ENCODE measurements around the gene CUL3. TPM values are rescaled to one million over a fixed set of nuclear protein-coding genes. Genes with fewer than 3 reads are reported as not detected.
A peak's percentile ranks its signal among the peaks of the same experiment; 100 is the strongest.
"Not testable (repeated sequence)": the region's sequence is repeated elsewhere in the genome, so short reads cannot be mapped to it uniquely, and the experiment has no call there.

The CUL3 gene
- total RNA-seq, 1 donor from 2014 or later, result 72.1 TPM

GRCh38 chr2:224555823-224556366, 29.3 kb downstream of the CUL3 start:
- DNase-seq, result no peak
- no peak for ATAC-seq (ENCODE audit: poor library complexity)
- intact Hi-C loops (cut with DNase I), result no loop called here

DNA sequence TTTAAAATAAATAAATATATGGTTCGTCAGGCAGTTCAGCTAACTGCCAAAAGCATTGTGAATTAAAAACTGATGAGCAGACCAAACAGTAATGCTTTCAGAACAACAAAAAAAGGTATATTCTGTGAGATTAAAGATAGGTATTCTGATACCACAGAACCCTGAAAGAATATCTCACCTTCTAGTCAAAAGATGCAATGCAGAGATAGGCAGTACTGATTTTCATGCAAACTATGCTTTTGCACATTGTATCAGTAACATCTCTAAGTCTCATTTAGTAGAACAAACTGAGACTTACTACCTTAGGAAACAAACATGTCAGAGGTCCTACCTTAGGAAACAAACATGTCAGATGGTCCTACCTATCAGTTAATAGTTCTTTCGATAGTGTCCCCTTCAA, 32.4 kb downstream of the CUL3 start:
- no peak for ATAC-seq (ENCODE audit: poor library complexity)
- DNase-seq, result no peak
- intact Hi-C loops (cut with DNase I), result no loop called here

GRCh38 chr2:224551693-224552092, 33.5 kb downstream of the CUL3 start:
- intact Hi-C loops (cut with DNase I), result no loop called here
- DNase-seq, result no peak
- ATAC-seq (ENCODE audit: poor library complexity), result no peak

DNA sequence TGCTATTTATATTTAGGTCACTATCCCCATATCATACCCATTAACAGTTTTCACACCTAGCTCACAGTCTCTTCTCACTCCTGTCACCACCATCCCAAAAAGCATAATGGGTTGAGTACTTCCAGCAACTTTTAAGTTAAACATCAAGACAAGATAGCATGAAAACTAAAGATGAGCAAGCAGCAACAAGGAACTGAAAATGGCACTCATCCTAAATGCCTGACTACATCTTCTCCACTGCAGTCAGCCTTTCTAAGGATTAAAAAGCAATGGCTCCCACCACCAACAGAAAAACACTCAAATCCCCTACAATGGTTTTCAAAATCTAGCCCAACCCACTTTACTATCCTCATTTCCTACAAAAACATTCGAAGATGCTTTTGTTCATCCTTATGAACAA, 38.2 kb downstream of the CUL3 start:
- intact Hi-C loops (cut with DNase I), result no loop called here

DNA sequence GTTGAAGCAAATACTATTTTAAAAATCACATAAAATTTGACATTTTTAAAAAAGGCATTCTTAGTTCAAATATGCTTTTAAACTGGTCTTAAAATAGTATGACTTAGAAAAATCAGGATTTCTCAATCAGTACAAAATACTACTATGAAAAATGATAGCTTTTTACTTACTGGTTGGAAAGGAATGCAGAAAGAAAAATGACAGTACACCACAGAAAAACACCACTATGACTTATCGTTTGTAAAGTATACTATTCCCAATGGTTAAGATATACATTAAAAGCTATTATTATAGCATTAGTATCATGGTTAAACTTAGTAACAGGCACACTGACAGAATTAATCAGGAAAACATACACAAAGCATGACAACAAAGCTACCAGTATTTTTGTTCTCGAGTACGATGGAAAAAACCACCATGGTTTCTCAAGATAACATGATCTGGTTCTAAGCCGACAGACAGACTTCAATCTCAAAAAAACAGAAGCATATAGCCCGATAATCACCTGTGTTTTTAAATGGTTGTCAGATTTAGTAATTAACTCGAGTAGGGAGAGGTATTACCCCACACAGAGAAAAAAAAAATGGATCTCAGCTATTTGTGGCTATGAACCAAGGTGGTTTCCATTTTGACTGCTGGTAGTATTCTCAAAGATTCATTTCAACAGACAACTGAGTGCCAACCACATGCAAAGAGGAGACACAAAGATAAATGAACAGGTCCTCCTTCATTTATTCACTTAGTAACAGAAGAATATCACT, 39.1 kb downstream of the CUL3 start:
- ATAC-seq (ENCODE audit: poor library complexity) (no peak), DNase-seq (no peak)
- intact Hi-C loops (cut with DNase I), result no loop called here

More for the DNA sequence above, 38.2 kb downstream of the CUL3 start:
- ATAC-seq (ENCODE audit: poor library complexity) (no peak), DNase-seq (no peak)

DNA sequence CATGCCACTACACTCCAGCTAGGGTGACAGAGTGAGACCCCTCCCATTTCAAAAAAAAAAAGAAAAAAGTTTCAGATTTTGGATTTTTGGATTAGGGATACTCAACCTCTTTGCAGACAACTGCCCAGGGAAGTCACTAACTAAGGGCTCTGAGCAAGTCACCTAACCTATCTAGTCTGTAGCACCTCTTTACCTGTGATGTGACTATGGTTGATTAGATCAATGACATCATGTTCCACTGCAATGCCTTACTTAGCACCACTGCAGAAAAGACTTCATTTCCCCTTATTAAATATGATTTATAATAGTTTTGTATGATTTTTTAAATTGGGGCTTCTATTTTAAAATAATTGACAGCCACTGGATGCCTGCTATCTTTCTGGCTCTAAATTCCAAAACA, 41.2 kb downstream of the CUL3 start:
- no peak for DNase-seq
- no peak for ATAC-seq (ENCODE audit: poor library complexity)
- intact Hi-C loops (cut with DNase I), result no loop called here

DNA sequence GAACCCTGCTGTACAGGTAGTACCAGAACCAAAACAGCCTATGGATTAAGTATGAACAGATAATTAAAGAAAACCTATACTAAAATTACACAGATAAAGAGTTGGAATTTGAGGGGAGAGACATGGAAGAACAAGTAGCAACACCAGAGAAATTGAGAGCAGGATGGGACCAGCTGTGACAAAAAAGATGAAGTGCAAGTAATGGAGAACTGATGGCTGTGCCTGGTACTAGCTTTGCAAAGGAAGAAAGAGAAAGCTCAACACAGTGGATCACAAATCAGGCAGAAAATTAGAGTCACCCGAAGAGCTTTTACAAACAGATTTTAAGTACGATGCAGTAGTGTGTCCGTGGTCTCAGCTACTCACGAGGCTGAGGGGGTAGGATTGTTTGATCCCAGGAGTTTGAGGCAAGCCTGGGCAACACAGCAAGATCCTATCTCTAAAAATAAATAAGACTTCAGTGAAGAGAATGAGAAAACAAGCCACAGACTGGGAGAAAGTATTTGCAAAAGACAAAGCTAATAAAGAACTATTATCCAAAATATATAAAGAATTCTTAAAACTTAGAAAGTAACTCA, 46.5 kb downstream of the CUL3 start:
- DNase-seq (no peak), ATAC-seq (ENCODE audit: poor library complexity) (no peak)
- intact Hi-C loops (cut with DNase I), result no loop called here

DNA sequence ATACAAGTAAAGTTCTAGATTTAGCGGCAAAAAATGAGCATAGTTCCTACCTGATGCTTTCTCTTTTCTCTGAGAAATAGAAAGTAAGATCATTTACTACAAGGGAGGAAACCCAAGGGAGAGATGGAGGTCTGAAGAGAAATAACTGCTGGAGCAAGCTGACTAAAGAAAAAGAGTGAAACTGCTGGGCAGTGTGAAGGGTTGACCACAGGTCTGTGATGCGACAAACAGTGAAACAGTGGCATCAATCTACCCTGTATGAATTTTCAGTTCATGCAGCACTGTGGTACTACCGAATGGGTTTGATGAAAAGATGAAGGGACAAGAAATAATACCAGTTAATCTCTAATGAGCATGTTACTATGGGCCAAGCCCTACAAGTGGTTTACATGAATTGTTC, 52.2 kb downstream of the CUL3 start:
- no peak for ATAC-seq (ENCODE audit: poor library complexity)
- no peak for DNase-seq
- intact Hi-C loops (cut with DNase I), result no loop called here

DNA sequence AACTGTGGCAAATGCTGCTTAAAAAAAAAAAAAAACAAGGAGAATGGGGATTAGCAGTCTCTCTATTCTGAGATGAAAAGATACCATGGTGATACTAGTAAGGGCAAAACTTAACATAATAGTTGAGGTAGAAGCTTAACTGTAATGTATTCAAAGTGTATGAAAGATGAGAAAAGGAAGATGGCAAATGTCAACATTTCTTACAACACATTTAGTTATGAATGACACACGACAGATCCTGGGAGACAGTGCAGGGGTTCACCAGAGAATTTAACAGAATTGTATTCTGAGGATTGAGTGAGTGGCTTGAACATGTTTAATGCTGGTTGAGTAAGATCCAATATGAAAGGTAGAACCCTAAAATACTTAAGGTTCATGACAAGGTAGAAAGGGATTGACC, 52.7 kb downstream of the CUL3 start:
- ATAC-seq (ENCODE audit: poor library complexity) (no peak), DNase-seq (no peak)
- intact Hi-C loops (cut with DNase I), result no loop called here

DNA sequence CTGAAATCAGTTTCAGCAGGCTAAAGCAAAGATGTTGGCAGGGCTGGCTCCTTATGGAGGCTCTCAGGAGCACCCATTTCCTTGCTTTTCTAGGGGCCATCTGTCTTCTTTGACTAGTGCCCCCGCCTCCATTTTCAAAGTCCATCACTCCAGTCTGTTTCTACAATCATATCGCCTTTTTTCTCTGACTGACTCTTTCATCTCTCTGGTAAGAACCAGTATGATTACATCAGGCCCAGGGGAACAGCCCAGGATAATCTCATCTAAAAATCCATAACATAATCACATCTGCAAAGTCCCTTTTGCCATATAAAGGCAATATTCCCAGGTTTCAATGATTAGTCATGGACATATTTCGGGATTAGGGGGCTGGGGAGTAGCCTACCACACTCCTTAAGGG, 57.0 kb downstream of the CUL3 start:
- no peak for DNase-seq
- ATAC-seq (ENCODE audit: poor library complexity), result no peak
- intact Hi-C loops (cut with DNase I), result no loop called here

DNA sequence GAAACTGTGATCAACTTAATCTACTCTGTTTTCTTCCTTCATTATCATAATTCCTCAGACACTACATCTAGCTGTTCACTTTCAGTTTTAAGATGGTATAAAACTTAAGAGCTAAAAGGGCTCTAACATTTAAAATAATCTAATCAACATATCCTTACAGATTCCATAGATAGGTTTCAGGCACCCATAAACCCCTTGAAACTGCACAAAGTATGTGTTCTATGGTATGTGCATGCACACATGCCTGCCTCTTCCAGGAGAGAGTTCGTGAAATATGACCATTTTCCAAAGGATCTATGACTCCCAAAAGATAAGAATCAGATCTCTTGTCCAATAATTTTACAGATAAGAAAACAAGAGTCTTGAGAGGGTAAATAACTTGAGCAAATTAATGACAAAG, 59.4 kb downstream of the CUL3 start:
- DNase-seq (no peak), ATAC-seq (ENCODE audit: poor library complexity) (no peak)
- intact Hi-C loops (cut with DNase I), result no loop called here

DNA sequence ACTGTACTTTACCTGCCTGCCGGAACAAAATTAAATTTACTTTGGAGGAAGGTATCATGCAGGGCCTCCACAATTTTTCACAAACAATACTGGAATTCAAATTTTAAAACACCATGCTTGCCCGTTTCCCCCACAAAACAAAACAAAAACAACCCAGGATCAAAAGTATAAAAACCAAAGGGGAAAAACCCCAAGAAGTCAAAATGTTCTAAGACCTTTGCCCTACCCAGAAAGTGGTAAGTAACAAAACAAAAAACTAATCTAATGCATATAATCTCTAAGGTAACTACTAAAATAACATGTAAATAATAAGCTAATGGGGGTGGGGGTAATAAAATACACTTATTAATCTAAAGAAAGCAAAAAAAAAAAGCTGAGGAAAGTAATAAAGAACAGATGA, 60.5 kb downstream of the CUL3 start:
- DNase-seq (no peak), ATAC-seq (ENCODE audit: poor library complexity) (no peak)
- intact Hi-C loops (cut with DNase I), result no loop called here

GRCh38 chr2:224523626-224524577, 61.3 kb downstream of the CUL3 start:
- intact Hi-C loops (cut with DNase I), result no loop called here
- peak; percentile 30 for ATAC-seq (ENCODE audit: poor library complexity)
- DNase-seq, result no peak

DNA sequence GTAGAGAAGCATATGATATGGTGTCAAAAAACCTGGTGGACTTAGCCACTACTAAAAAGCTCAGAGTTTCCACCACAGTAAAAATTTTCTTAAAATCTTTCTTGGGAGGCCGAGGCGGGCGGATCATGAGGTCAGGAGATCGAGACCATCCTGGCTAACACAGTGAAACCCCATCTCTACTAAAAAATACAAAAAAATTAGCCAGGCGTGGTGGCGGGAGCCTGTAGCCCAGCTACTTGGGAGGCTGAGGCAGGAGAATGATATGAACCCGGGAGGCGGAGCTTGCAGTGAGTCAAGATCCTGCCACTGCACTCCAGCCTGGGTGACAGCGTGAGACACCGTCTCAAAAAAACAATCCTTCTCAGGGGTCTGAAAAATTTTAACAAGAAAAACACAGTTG, 62.7 kb downstream of the CUL3 start:
- intact Hi-C loops (cut with DNase I); ATAC-seq (ENCODE audit: poor library complexity); DNase-seq: not testable (repeated sequence)

- no peak for DNase-seq
- intact Hi-C loops (cut with DNase I), result no loop called here
- ATAC-seq (ENCODE audit: poor library complexity), result no peak
These were observed 65.1 kb downstream of the CUL3 start for GRCh38 chr2:224520064-224520463.

DNA sequence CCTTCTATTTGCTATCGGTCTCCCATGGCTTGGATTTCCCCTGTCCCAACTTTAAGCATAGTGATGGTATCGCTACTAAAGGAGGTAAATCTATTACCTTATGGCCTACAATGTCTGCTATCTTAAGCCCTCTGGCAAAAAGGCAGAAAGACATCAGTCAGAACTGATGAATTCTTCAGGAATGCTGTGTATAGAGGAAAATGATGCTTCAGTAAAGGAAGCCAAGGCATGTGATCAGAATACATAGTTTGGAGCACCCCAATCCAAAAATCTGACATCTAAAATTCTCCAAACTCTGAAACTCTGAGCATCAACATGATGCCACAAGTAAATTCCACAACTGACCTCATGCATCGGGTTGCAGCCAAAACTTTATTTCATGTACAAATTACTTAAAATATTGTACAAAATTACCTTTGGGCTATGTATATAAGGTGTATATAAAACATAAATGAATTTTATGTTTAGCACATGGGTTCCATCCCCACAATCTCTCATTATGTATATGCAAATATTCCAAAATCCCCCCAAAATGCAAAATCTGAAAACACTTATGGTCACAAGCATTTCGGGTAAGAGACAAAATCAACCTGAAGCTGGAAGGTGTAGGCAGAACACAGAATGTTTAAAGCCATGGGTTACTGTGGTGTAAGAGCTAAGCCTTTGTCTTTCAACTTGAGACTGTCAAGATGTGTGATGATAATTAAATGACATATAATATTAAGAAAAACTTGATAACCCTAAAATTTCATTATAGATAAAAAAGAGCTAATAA, 66.2 kb downstream of the CUL3 start:
- DNase-seq (no peak), ATAC-seq (ENCODE audit: poor library complexity) (no peak)
- intact Hi-C loops (cut with DNase I), result no loop called here

GRCh38 chr2:224517963-224518362, 67.2 kb downstream of the CUL3 start:
- ATAC-seq (ENCODE audit: poor library complexity), result no peak
- intact Hi-C loops (cut with DNase I), result no loop called here
- no peak for DNase-seq

- ATAC-seq (ENCODE audit: poor library complexity); intact Hi-C loops (cut with DNase I); DNase-seq: not testable (repeated sequence)
These were observed 68.8 kb downstream of the CUL3 start for GRCh38 chr2:224516393-224516792.

GRCh38 chr2:224513991-224514390, 71.2 kb downstream of the CUL3 start:
- intact Hi-C loops (cut with DNase I), result no loop called here
- DNase-seq, result no peak
- ATAC-seq (ENCODE audit: poor library complexity), result no peak

All from Right ventricle myocardium superior (tissue), 1 donor.